ENCODE measurements around the gene CDH24.

- TF ChIP-seq, protein P1, sequence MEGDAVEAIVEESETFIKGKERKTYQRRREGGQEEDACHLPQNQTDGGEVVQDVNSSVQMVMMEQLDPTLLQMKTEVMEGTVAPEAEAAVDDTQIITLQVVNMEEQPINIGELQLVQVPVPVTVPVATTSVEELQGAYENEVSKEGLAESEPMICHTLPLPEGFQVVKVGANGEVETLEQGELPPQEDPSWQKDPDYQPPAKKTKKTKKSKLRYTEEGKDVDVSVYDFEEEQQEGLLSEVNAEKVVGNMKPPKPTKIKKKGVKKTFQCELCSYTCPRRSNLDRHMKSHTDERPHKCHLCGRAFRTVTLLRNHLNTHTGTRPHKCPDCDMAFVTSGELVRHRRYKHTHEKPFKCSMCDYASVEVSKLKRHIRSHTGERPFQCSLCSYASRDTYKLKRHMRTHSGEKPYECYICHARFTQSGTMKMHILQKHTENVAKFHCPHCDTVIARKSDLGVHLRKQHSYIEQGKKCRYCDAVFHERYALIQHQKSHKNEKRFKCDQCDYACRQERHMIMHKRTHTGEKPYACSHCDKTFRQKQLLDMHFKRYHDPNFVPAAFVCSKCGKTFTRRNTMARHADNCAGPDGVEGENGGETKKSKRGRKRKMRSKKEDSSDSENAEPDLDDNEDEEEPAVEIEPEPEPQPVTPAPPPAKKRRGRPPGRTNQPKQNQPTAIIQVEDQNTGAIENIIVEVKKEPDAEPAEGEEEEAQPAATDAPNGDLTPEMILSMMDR (IDR thresholded peaks at IDR 0.05; ENCODE audit: low read length) = no peak
- TF ChIP-seq EZH2 (optimal IDR thresholded peaks at IDR 0.05; ENCODE audit: low read depth, low read length) (no peak), EZH2phosphoT487 (IDR thresholded peaks at IDR 0.05; ENCODE audit: low read length) (no peak)
Observed at GRCh38 chr14:23047751-23048693, 9.3 kb downstream of the CDH24 start.
